ENCODE data around the gene ANKRD52. TPM values are rescaled to one million over a fixed set of nuclear protein-coding genes. Genes with fewer than 3 reads are reported as not detected.

The ANKRD52 gene
- total and polyA plus RNA-seq, 10 of the 15 experiments (the other 5 are each of a cell fraction or from before 2014, with no cell fraction given), result 0.90 to 55.3 (median 16.1) TPM

GRCh38 chr12:56206452-56207166, 51.6 kb downstream of the ANKRD52 start:
- H3K9me3 ChIP-seq (replicated peaks; ENCODE audit: control insufficient read depth, insufficient read depth, low read length), result no peaks in the 10 kb centered on the region
- WGBS (ENCODE audit: insufficient coverage, insufficient replicate concordance, low lambda C conversion rate, missing lambda C conversion rate), result 82% methylated on average over 14 of the region's 14 CpGs
- H3K4me1 ChIP-seq (ENCODE audit: control insufficient read depth, insufficient read depth, low read length), result no peaks in the 10 kb centered on the region
- H3K27ac ChIP-seq (ENCODE audit: control insufficient read depth, insufficient read depth), result no peak overlapping the region
- H3K27me3 ChIP-seq (replicated peaks in 1 of 2; ENCODE audit: control insufficient read depth in 2 of 2, insufficient read depth in 2 of 2, low read length in 1 of 2), result no peaks in the 10 kb centered on the region
- no peak overlapping the region for H3K4me3 ChIP-seq
- H3K9ac ChIP-seq (ENCODE audit: control insufficient read depth, insufficient read depth, low read length), result no peak overlapping the region
- ChIA-PET SMC1A (ENCODE audit: uncharacterized antibody, unreplicated experiment) (interaction anchor here (0.5 to 4.0 kb wide), 13 partner anchors 10 to 519 kb away, joined by 3 to 29 read pairs (median 4); partner anchors contain the start of genes ANKRD52, RNF41, SMARCC2 and TIMELESS), POLR2A (interaction anchor here (4.6 kb wide), 1 partner anchor 15 kb away, joined by 24 read pairs; the partner anchor contains the start of gene RNF41), RAD21 (ENCODE audit: unreplicated experiment) (interaction anchor here (0.7 to 3.4 kb wide), 15 partner anchors 15 to 860 kb away, joined by 3 to 41 read pairs (median 4); partner anchors contain the start of genes ANKRD52, COQ10A, ESYT1 and RNF41), CTCF (interaction anchor here (0.6 to 7.0 kb wide), 31 partner anchors 10 to 263 kb away, joined by 3 to 107 read pairs (median 5); partner anchors contain the start of genes ANKRD52, PAN2, RNF41 and SMARCC2)
- in situ Hi-C loops (cut with MboI), result no loop called here
- no peaks in the 10 kb centered on the region; the same call in 1 of the 2 replicates for H4K20me1 ChIP-seq (ENCODE audit: control insufficient read depth, insufficient read depth)
- FAIRE-seq (no peak), DNase-seq (ENCODE audit: low read depth, low spot score) (no peak), ATAC-seq (peak; percentile 95)
- peaks cover 9 to 15% of the 10 kb centered on the region in 2 experiments for H3K36me3 ChIP-seq (ENCODE audit: control insufficient read depth in 2 of 2, insufficient read depth in 2 of 2, low read length in 1 of 2)
- no peak overlapping the region for H2AFZ ChIP-seq (ENCODE audit: control insufficient read depth, low read depth, low read length)
- no peaks in the 10 kb centered on the region for H3K79me2 ChIP-seq (ENCODE audit: control insufficient read depth, insufficient read depth, low read length)
- H3K4me2 ChIP-seq (ENCODE audit: control insufficient read depth, insufficient read depth), result no peak overlapping the region
- intact Hi-C loops (cut with micrococcal nuclease; ENCODE audit: unreplicated experiment), result loop anchor here (1.0 to 2.0 kb wide), 2 partner anchors 18 to 258 kb away; partner anchors contain the start of gene NABP2
- BruUV-seq (replicated peaks), result no TSS peak
- TF ChIP-seq YBX1 (IDR thresholded peaks at IDR 0.05) (no peak), EED (IDR thresholded peaks at IDR 0.05; ENCODE audit: low read depth) (no peak), RFX5 (IDR thresholded peaks at IDR 0.05; ENCODE audit: low read depth, low read length) (no peak), CUX1 (IDR thresholded peaks at IDR 0.05; ENCODE audit: insufficient replicate concordance, low read depth, low read length) (no peak), CREB1 (IDR thresholded peaks at IDR 0.05; ENCODE audit: low read depth) (no peak), TAF1 (IDR thresholded peaks at IDR 0.05; ENCODE audit: borderline replicate concordance, low read depth, low read length) (no peak), HDGF (IDR thresholded peaks at IDR 0.05) (0 out of 2 replicates have a peak, but pooled peaks have one; percentile 24), E2F4 (IDR thresholded peaks at IDR 0.05; ENCODE audit: low read depth, low read length) (no peak), CHD1 (IDR thresholded peaks at IDR 0.05; ENCODE audit: low read depth, low read length) (no peak), FOS (IDR thresholded peaks at IDR 0.05; ENCODE audit: borderline replicate concordance, extremely low read depth, insufficient read length) (no peak), TCF7 (IDR thresholded peaks at IDR 0.05; ENCODE audit: borderline replicate concordance) (no peak), SUPT20H (IDR thresholded peaks at IDR 0.05; ENCODE audit: borderline replicate concordance, control insufficient read depth, low read depth, low read length) (no peak), MTA3 (IDR thresholded peaks at IDR 0.05; ENCODE audit: borderline replicate concordance, low read length) (no peak), ZNF207 (IDR thresholded peaks at IDR 0.05; ENCODE audit: borderline replicate concordance) (no peak), ZNF24 (IDR thresholded peaks at IDR 0.05) (no peak), EP300 (IDR thresholded peaks at IDR 0.05; ENCODE audit: borderline replicate concordance in 1 of 2, control insufficient read depth in 1 of 2, low read depth in 2 of 2, low read length in 2 of 2) (no peak), ZNF384 (IDR thresholded peaks at IDR 0.05; ENCODE audit: borderline replicate concordance, low read depth, low read length) (no peak), POLR2AphosphoS2 (IDR thresholded peaks at IDR 0.05; ENCODE audit: low read depth, low read length) (no peak)

Measured in GM12878 (cell line).